NCI-H82 treated with DMSO at 0.1 percent for 48 hours (cell line): Measurements from ENCODE around the gene SPOCK2.

Experiments
- DNase-seq: peaks from one replicate; lab custom pipeline; 2025; ENCODE audit not compliant: unreplicated experiment; lab: John Stamatoyannopoulos, UW

SPOCK2 gene

GRCh38 chr10:72090326-72090725 lies 2.0 kb upstream of the SPOCK2 start:
- DNase-seq, result no peak

- no peak for DNase-seq
Measured at GRCh38 chr10:72089618-72090017, 1.3 kb upstream of the SPOCK2 start.

GRCh38 chr10:72088889-72089575 lies 681 bp upstream of the SPOCK2 start:
- peak; percentile 32 for DNase-seq

- no peak for DNase-seq
Measured at GRCh38 chr10:72087392-72087968, 871 bp downstream of the SPOCK2 start.

GRCh38 chr10:72086466-72087391 lies 1.6 kb downstream of the SPOCK2 start:
- no peak for DNase-seq

- DNase-seq, result no peak
Measured at GRCh38 chr10:72085864-72086465, 2.4 kb downstream of the SPOCK2 start.

GRCh38 chr10:72085166-72085565 lies 3.2 kb downstream of the SPOCK2 start:
- DNase-seq, result peak; percentile 65

GRCh38 chr10:72083790-72084459 lies 4.4 kb downstream of the SPOCK2 start:
- DNase-seq, result no peak

GRCh38 chr10:72082856-72083789 lies 5.2 kb downstream of the SPOCK2 start:
- DNase-seq, result no peak

GRCh38 chr10:72081772-72082590 lies 6.4 kb downstream of the SPOCK2 start:
- DNase-seq, result no peak

GRCh38 chr10:72081210-72081609 lies 7.1 kb downstream of the SPOCK2 start:
- no peak for DNase-seq

- no peak for DNase-seq
Measured at GRCh38 chr10:72080042-72080975, 8.0 kb downstream of the SPOCK2 start.

GRCh38 chr10:72079356-72079755 lies 9.0 kb downstream of the SPOCK2 start:
- no peak for DNase-seq

GRCh38 chr10:72077275-72077990 lies 10.9 kb downstream of the SPOCK2 start:
- no peak for DNase-seq

- DNase-seq, result no peak
Measured at GRCh38 chr10:72076756-72077155, 11.6 kb downstream of the SPOCK2 start.

- no peak for DNase-seq
Measured at GRCh38 chr10:72075376-72076115, 12.8 kb downstream of the SPOCK2 start.
